ENCODE data around the gene MIDN.

- no peak for TF ChIP-seq CTCF (IDR thresholded peaks at IDR 0.05)
- no peak for TF ChIP-seq POLR2A (IDR thresholded peaks at IDR 0.05)
Observed at GRCh38 chr19:1290703-1291651, 42.6 kb downstream of the MIDN start.
